HCT116 (cell line): ENCODE measurements around the gene IL36B. TPM values are rescaled to one million over a fixed set of nuclear protein-coding genes. Genes with fewer than 3 reads are reported as not detected.

Experiments used
- ATAC-seq: fragments of 200-7000 bp; cut with Tn5 transposase; 2 replicates; pipeline ENCODE4 v1.9.1; 2020; ENCODE audit warnings: mild to moderate bottlenecking, moderate library complexity
- BruUV-seq: library from RNA; stranded (reverse); fragments of 400-500 nt; replicated peaks from 2 replicates; lab custom pipeline; 2021; lab: Mats Ljungman, UMichigan
- CTCF ChIA-PET: fragments of 300-600 bp; sonication (Branson Sonifier 250); formaldehyde crosslinking; loops from one replicate; lab custom pipeline; 2021; ENCODE audit warnings: antibody characterized with exemption; lab: Charles Lee
- POLR2A ChIA-PET: fragments of 300-600, 350-600 bp; sonication (Branson Sonifier 250); formaldehyde crosslinking; loops from one replicate; lab custom pipeline; 2021; ENCODE audit warnings: antibody characterized with exemption; lab: Charles Lee
- RAD21 ChIA-PET, 2 experiments: fragments of 300-600 bp; sonication (Branson Sonifier 250); formaldehyde crosslinking; loops; one replicate each; lab custom pipeline; 2023; ENCODE audit warnings: low total read pairs in 2 of 2; ENCODE audit not compliant: uncharacterized antibody in 2 of 2, unreplicated experiment in 2 of 2, low non-redundant PET in 1 of 2; lab: Charles Lee
- DNase-seq: peaks from one replicate; pipeline ENCODE4 v3.0.0-alpha.2; 2010; ENCODE audit warnings: low read depth, low spot score
- H2AFZ ChIP-seq: fragments of 200-600 bp; shearing (Covaris generic), sonication (generic); 2 replicates; pipeline ENCODE4 v1.6.1; 2017; ENCODE audit warnings: low read depth, mixed run types, mixed read lengths, antibody characterized with exemption, low read length; ENCODE audit not compliant: poor library complexity, severe bottlenecking
- H3K27ac ChIP-seq: 2 replicates; pipeline ENCODE4 v1.5.1; 2012; ENCODE audit warnings: low read depth, low read length
- H3K27me3 ChIP-seq: fragments of 200-600 bp; sonication (generic); 2 replicates; pipeline ENCODE4 v1.6.1; 2016; ENCODE audit warnings: mixed run types, low read length, mixed read lengths; ENCODE audit not compliant: insufficient read depth
- H3K36me3 ChIP-seq, 2 experiments: fragments of 200-500 bp in 1 of 2; fragments of 200-600 bp in 1 of 2; sonication (Bioruptor generic) in 1 of 2; sonication (generic) in 1 of 2; 2 replicates each; pipeline versions ENCODE4 v1.5.1 to v1.6.1; 2014 to 2016; ENCODE audit warnings: low read length in 2 of 2, inconsistent platforms in 1 of 2, mixed read lengths in 1 of 2, mixed run types in 1 of 2; ENCODE audit not compliant: insufficient read depth in 2 of 2, control insufficient read depth in 1 of 2
- H3K4me1 ChIP-seq, 2 experiments: fragments of 200-600 bp in 1 of 2; sonication (generic) in 1 of 2; 2 replicates each; pipeline versions ENCODE4 v1.5.1 to v1.6.1; 2012 to 2017; ENCODE audit warnings: low read length in 2 of 2, inconsistent platforms in 1 of 2, mild to moderate bottlenecking in 1 of 2, mixed read lengths in 1 of 2, mixed run types in 1 of 2, moderate library complexity in 1 of 2; ENCODE audit not compliant: insufficient read depth in 2 of 2, control insufficient read depth in 1 of 2
- H3K4me2 ChIP-seq: fragments of 200-600 bp; sonication (generic); 2 replicates; pipeline ENCODE4 v1.6.1; 2017; ENCODE audit warnings: mixed run types, low read length, mixed read lengths
- H3K4me3 ChIP-seq, 2 experiments: fragments of 200-600 bp in 1 of 2; sonication (generic) in 1 of 2; replicated peaks in 1 of 2; 2 replicates each; pipeline ENCODE4 v1.5.1; 2011 to 2016; ENCODE audit warnings: low read length in 2 of 2, control low read depth in 1 of 2, low read depth in 1 of 2, mild to moderate bottlenecking in 1 of 2, mixed read lengths in 1 of 2, mixed run types in 1 of 2
- H3K79me2 ChIP-seq: fragments of 200-600 bp; sonication (generic); 2 replicates; pipeline ENCODE4 v1.6.1; 2017; ENCODE audit warnings: mild to moderate bottlenecking, mixed run types, low read length, moderate library complexity, mixed read lengths; ENCODE audit not compliant: insufficient read depth
- H3K9ac ChIP-seq: fragments of 200-600 bp; sonication (generic); 2 replicates; pipeline ENCODE4 v1.6.1; 2016; ENCODE audit warnings: low read length, mixed read lengths
- H3K9me2 ChIP-seq: fragments of 200-600 bp; sonication (generic), shearing (Covaris generic); 2 replicates; pipeline ENCODE4 v1.6.1; 2017; ENCODE audit warnings: mixed run types, mild to moderate bottlenecking, moderate library complexity; ENCODE audit not compliant: insufficient read depth
- H3K9me3 ChIP-seq, 2 experiments: fragments of 200-500 bp in 1 of 2; fragments of 200-600 bp in 1 of 2; sonication (Bioruptor generic) in 1 of 2; sonication (generic) in 1 of 2; 2 replicates each; pipeline ENCODE4 v1.6.1; 2014 to 2017; ENCODE audit warnings: low read length in 2 of 2, mixed read lengths in 2 of 2, inconsistent platforms in 1 of 2, low read depth in 1 of 2, mild to moderate bottlenecking in 1 of 2, mixed run types in 1 of 2, moderate library complexity in 1 of 2; ENCODE audit not compliant: control insufficient read depth in 1 of 2, insufficient read depth in 1 of 2
- H4K20me1 ChIP-seq: fragments of 200-600 bp; sonication (generic), shearing (Covaris generic); 2 replicates; pipeline ENCODE4 v1.6.1; 2017; ENCODE audit warnings: mixed run types, mild to moderate bottlenecking, moderate library complexity; ENCODE audit not compliant: insufficient read depth
- CTCF ChIP-seq, 3 experiments: fragments of 200-600 bp in 1 of 3; sonication (generic) in 1 of 3; IDR thresholded peaks in 2 of 3; conservative IDR thresholded peaks in 1 of 3; 2 replicates each; pipeline ENCODE4 v1.5.1; 2012 to 2017; ENCODE audit warnings: low read depth in 2 of 3, low read length in 2 of 3, antibody characterized with exemption in 1 of 3, borderline replicate concordance in 1 of 3, control low read depth in 1 of 3, mild to moderate bottlenecking in 1 of 3, mixed read lengths in 1 of 3, mixed run types in 1 of 3, moderate library complexity in 1 of 3; ENCODE audit not compliant: insufficient read depth in 1 of 3
- SP1 ChIP-seq: IDR thresholded peaks from 2 replicates; pipeline ENCODE4 v1.6.1; 2012; ENCODE audit warnings: low read depth
- intact Hi-C: fragments of 100-400 bp; cut with micrococcal nuclease; formaldehyde crosslinking; loops from 2 replicates; pipeline ENCODE4 v1.10.0; 2022
- total RNA-seq: library from RNA; stranded (reverse); gene quantifications from one replicate; pipeline ENCODE4 v1.2.1, GENCODE V29; 2021; ENCODE audit not compliant: unreplicated experiment

IL36B gene
- total RNA-seq, 1 experiment from 2014 or later: not detected

DNA sequence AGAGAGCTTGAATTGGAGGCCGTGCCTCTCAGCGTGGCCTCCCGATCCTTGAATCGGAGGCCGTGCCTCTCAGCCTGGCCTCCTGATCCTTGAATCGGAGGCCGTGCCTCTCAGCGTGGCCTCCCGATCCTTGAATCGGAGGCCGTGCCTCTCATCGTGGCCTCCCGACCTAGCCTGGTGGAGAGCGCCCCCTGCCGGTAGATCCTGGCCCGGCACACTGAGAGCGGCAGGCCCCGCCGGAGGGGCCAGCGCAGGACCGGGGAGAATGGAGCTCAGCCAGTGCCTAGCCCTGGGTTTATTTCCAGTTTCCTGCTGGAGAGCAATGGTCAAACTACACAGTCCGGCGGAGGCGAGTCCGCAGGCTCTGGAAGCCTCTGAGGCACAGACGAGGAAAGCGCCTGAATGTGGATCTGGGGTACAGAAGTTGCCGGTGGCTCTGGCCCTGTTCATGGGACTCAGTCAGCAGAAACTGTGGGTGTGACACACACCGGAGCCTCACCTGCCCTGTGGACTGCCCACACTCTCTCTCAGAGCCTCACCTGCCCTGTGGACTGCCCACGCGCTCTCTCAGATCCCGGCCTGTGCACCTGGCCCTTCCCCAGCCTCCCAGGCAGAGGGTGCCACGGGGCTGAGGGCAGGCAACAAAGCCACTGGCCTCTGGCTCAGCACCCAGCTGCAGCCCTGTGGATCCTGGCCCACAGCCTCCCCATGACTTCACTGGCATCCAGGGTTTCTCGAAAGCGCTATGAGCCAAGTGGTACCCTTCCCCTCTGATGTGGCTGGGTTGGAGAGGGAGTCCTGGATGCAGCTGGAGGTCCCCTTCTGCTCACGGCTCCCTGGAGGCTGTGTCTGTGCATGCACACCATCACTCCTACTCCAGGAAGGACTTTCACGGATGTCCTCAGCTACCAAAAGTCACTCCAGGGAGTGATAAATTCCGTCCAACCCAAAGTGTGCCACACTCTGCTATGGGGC, 1.5 kb downstream of the IL36B start:
- CTCF ChIA-PET: no interaction called here
- BruUV-seq: no TSS peak

More for the DNA sequence above, 1.5 kb downstream of the IL36B start:
- H3K79me2 ChIP-seq: no peaks in the 10 kb centered on the region
- H3K4me3 ChIP-seq: no peak overlapping the region
- H3K9me2 ChIP-seq: no peaks in the 10 kb centered on the region
- peak in 2 of 3 experiments; percentile 9 to 29; a peak in 1 of 6 replicates for TF ChIP-seq CTCF (IDR thresholded peaks at IDR 0.05 in 2 of 3, conservative IDR thresholded peaks at IDR 0.05 in 1 of 3; ENCODE audit: borderline replicate concordance in 1 of 3, insufficient read depth in 1 of 3, low read depth in 2 of 3, low read length in 2 of 3)
- no peak for TF ChIP-seq SP1
- H3K9ac ChIP-seq: no peak overlapping the region
- RAD21 ChIA-PET: no interaction called here
- no peaks in the 10 kb centered on the region for H4K20me1 ChIP-seq
- no peaks in the 10 kb centered on the region for H3K9me3 ChIP-seq
- H3K36me3 ChIP-seq: no peaks in the 10 kb centered on the region
- no peaks in the 10 kb centered on the region for H3K27me3 ChIP-seq
- H3K4me2 ChIP-seq: no peak overlapping the region
- no peak overlapping the region for H3K27ac ChIP-seq
- POLR2A ChIA-PET: no interaction called here
- intact Hi-C loops: no loop called here
- ATAC-seq (no peak), DNase-seq (no peak)
- no peaks in the 10 kb centered on the region for H3K4me1 ChIP-seq
- H2AFZ ChIP-seq: no peak overlapping the region
